HG02588 (cell line): ENCODE data around the gene GNB3.
A peak's percentile ranks its signal among the peaks of the same experiment; 100 is the strongest.

Experiments
- ATAC-seq: cut with Tn5 transposase; IDR thresholded peaks from one replicate; pipeline ENCODE4 v1.9.1; 2021; ENCODE audit warnings: mild to moderate bottlenecking, moderate library complexity; ENCODE audit not compliant: unreplicated experiment

Gene GNB3

GRCh38 chr12:6840761-6841515, at the start of gene GNB3:
GNB3 (plus strand) TSS chr12:6840925; CDS start chr12:6841288, 363 bp downstream.
- no peak for ATAC-seq

GRCh38 chr12:6791931-6792520, 48.7 kb upstream of the GNB3 start:
- no peak for ATAC-seq

- ATAC-seq = peak; percentile 50
These were observed 48.1 kb upstream of the GNB3 start for GRCh38 chr12:6792522-6793201.

GRCh38 chr12:6795088-6795487, 45.6 kb upstream of the GNB3 start:
- no peak for ATAC-seq

- no peak for ATAC-seq
These were observed 44.1 kb upstream of the GNB3 start for GRCh38 chr12:6796576-6796975.

GRCh38 chr12:6799147-6799546, 41.6 kb upstream of the GNB3 start:
- ATAC-seq = no peak

- ATAC-seq = no peak
These were observed 33.6 kb upstream of the GNB3 start for GRCh38 chr12:6807170-6807569.

- no peak for ATAC-seq
These were observed 31.7 kb upstream of the GNB3 start for GRCh38 chr12:6809056-6809455.

- no peak for ATAC-seq
These were observed 30.0 kb upstream of the GNB3 start for GRCh38 chr12:6810758-6811157.

GRCh38 chr12:6813363-6813762, 27.4 kb upstream of the GNB3 start:
- no peak for ATAC-seq

GRCh38 chr12:6816598-6816997, 24.1 kb upstream of the GNB3 start:
- ATAC-seq = no peak

- ATAC-seq = no peak
These were observed 23.6 kb upstream of the GNB3 start for GRCh38 chr12:6817098-6817497.

- ATAC-seq = no peak
These were observed 23.0 kb upstream of the GNB3 start for GRCh38 chr12:6817662-6818157.

GRCh38 chr12:6818222-6818621, 22.5 kb upstream of the GNB3 start:
- ATAC-seq = no peak

GRCh38 chr12:6818645-6819044, 22.1 kb upstream of the GNB3 start:
- no peak for ATAC-seq

GRCh38 chr12:6819106-6820030, 21.4 kb upstream of the GNB3 start:
- ATAC-seq = no peak

GRCh38 chr12:6820166-6820565, 20.6 kb upstream of the GNB3 start:
- ATAC-seq = no peak

- no peak for ATAC-seq
These were observed 18.9 kb upstream of the GNB3 start, which contains the start of gene GPR162 for GRCh38 chr12:6821591-6822425. GPR162 (plus strand) TSS chr12:6821821; CDS start chr12:6823899, 2,078 bp downstream.

GRCh38 chr12:6822426-6823135, 18.1 kb upstream of the GNB3 start:
- ATAC-seq = no peak
